Nephron (organoid): ENCODE measurements around the gene RNF220.

Source experiments
- H3K27ac Mint-ChIP-seq, 3 experiments: 2 replicates each; pipeline ENCODE4 v1.8.0; 2020; ENCODE audit warnings: mixed read lengths in 3 of 3, mild to moderate bottlenecking in 2 of 3, moderate library complexity in 1 of 3
- H3K27me3 Mint-ChIP-seq: 2 replicates; pipeline ENCODE4 v1.8.0; 2021; ENCODE audit warnings: low read depth, mild to moderate bottlenecking, moderate library complexity, mixed read lengths
- H3K36me3 Mint-ChIP-seq: 2 replicates; pipeline ENCODE4 v1.8.0; 2020; ENCODE audit warnings: low read depth, mixed read lengths
- H3K4me1 Mint-ChIP-seq: 2 replicates; pipeline ENCODE4 v1.8.0; 2020; ENCODE audit warnings: mixed read lengths
- H3K4me3 Mint-ChIP-seq, 3 experiments: 2 replicates each; pipeline ENCODE4 v1.8.0; 2020; ENCODE audit warnings: mild to moderate bottlenecking in 3 of 3, mixed read lengths in 3 of 3, moderate library complexity in 2 of 3
- H3K9me3 Mint-ChIP-seq: 2 replicates; pipeline ENCODE4 v1.8.0; 2020; ENCODE audit warnings: mixed read lengths
- TF ChIP-seq, protein P1 (sequence below), 3 experiments: fragments of 200-600 bp; sonication (generic); IDR thresholded peaks; one replicate each; pipeline ENCODE4 v1.5.0; 2021; ENCODE audit warnings: antibody characterized with exemption in 3 of 3; ENCODE audit not compliant: unreplicated experiment in 3 of 3

The RNF220 gene

DNA sequence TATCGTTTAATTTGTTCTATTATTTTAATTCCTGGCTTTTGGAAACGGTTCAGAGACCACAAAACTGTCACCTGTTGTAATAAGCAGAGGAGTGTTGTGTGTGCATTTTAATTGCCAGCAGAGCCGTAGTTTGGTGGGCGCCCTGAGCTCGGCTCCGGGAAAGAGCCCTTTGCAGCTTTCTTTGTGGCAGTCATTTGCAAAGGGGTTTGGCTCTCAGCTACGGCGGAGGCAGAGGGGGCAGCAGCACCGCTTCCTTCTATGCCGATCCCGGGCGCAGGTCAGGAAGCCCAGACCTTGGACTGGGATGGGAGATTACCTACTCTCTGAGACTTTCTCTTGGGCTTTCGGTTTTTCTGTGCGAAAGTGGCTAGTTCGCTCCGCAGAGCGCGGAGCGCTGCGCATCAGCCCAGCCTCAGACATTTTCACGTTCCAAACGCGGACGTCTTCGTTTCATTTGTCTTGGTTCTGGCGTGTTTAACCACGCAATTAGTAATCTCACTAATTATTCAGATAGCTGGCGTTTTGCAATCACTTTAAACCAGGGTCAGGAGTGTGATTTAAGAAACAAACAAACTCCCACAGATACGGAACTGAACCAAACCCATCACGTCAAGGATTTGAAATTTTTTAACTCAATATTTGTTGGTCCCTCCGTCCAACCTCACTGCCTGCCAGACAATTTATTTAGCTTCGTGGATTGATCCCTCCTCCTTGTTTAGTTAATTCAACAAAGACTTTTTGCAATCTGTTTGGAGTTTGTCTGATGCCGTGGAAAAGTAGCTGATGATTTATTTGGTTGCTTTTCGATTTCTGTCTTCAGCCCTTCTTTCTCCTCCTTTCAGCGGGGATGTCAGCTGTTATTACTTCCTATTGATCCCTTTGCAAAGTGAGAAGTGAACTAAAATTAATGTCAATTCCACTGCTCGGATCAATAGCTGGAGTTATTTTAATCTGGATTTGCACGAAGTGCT, 3.9 kb downstream of the RNF220 start:
- Mint-ChIP-seq H3K27ac (no peak overlapping the region), H3K36me3 (no peaks in the 10 kb centered on the region), H3K4me1 (peaks cover 19% of the 10 kb centered on the region), H3K27me3 (peaks cover 33% of the 10 kb centered on the region), H3K4me3 (peak overlapping the region; percentile 74), H3K9me3 (no peaks in the 10 kb centered on the region)
- TF ChIP-seq, protein P1, sequence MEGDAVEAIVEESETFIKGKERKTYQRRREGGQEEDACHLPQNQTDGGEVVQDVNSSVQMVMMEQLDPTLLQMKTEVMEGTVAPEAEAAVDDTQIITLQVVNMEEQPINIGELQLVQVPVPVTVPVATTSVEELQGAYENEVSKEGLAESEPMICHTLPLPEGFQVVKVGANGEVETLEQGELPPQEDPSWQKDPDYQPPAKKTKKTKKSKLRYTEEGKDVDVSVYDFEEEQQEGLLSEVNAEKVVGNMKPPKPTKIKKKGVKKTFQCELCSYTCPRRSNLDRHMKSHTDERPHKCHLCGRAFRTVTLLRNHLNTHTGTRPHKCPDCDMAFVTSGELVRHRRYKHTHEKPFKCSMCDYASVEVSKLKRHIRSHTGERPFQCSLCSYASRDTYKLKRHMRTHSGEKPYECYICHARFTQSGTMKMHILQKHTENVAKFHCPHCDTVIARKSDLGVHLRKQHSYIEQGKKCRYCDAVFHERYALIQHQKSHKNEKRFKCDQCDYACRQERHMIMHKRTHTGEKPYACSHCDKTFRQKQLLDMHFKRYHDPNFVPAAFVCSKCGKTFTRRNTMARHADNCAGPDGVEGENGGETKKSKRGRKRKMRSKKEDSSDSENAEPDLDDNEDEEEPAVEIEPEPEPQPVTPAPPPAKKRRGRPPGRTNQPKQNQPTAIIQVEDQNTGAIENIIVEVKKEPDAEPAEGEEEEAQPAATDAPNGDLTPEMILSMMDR (IDR thresholded peaks at IDR 0.05; ENCODE audit: unreplicated experiment in 3 of 3), result no peak

DNA sequence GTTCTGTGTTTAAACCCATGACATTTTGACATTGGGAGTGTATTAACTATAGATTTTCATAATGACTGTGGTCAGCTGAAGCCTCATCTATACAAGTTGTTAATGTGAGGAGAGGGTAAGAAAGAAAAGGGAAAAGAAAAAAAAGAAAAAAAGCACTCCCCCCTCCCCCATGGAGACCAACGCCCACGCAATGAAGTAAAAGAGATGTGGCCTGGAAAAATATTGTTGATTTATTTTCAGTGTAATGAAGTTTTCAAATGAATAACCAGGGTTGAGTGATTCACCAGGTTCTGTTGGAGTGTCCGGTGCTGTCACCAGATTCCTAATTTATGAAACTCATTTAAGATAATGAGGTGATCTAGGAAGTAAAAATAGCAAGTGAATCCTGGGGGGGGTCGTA, 4.7 kb downstream of the RNF220 start:
- no peaks in the 10 kb centered on the region for H3K9me3 Mint-ChIP-seq
- H3K4me1 Mint-ChIP-seq, result peaks cover 19% of the 10 kb centered on the region
- H3K27me3 Mint-ChIP-seq, result peaks cover 26% of the 10 kb centered on the region
- no peak overlapping the region for H3K4me3 Mint-ChIP-seq
- H3K36me3 Mint-ChIP-seq, result no peaks in the 10 kb centered on the region
- H3K27ac Mint-ChIP-seq, result no peak overlapping the region
- TF ChIP-seq, protein P1 (IDR thresholded peaks at IDR 0.05; ENCODE audit: unreplicated experiment in 3 of 3), result no peak

GRCh38 chr1:44411861-44412260, 6.8 kb downstream of the RNF220 start:
- H3K4me1 Mint-ChIP-seq, result peaks cover 11% of the 10 kb centered on the region
- no peak overlapping the region for H3K27ac Mint-ChIP-seq
- no peaks in the 10 kb centered on the region for H3K36me3 Mint-ChIP-seq
- no peaks in the 10 kb centered on the region for H3K9me3 Mint-ChIP-seq
- no peak overlapping the region for H3K4me3 Mint-ChIP-seq
- TF ChIP-seq, protein P1 (IDR thresholded peaks at IDR 0.05; ENCODE audit: unreplicated experiment in 3 of 3), result no peak
- peaks cover 5% of the 10 kb centered on the region for H3K27me3 Mint-ChIP-seq

DNA sequence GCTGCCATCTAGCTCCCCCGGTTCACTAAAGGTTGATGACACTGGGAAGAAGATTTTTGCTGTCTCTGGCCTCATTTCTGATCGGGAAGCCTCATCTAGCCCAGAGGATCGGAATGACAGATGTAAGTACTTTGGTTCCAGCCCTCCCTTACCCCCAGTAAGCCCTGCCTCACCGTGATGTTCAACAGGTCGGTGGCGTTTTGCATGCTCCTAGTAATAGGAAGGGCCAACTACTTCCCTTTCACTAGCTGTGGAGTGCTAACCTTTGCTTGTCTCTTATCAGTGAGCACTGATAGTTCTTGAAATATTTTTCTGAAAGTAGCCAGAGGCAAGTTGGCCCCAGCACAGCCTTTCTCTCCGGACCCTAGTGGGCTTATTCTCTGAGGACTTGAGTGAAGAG, 7.5 kb downstream of the RNF220 start:
- H3K27ac Mint-ChIP-seq, result no peak overlapping the region
- H3K36me3 Mint-ChIP-seq, result no peaks in the 10 kb centered on the region
- H3K4me1 Mint-ChIP-seq, result peaks cover 11% of the 10 kb centered on the region
- H3K27me3 Mint-ChIP-seq, result no peaks in the 10 kb centered on the region
- TF ChIP-seq, protein P1 (IDR thresholded peaks at IDR 0.05; ENCODE audit: unreplicated experiment in 3 of 3), result no peak
- H3K4me3 Mint-ChIP-seq, result no peak overlapping the region
- no peaks in the 10 kb centered on the region for H3K9me3 Mint-ChIP-seq

GRCh38 chr1:44413740-44414139, 8.7 kb downstream of the RNF220 start:
- TF ChIP-seq, protein P1 (IDR thresholded peaks at IDR 0.05; ENCODE audit: unreplicated experiment in 3 of 3), result no peak
- Mint-ChIP-seq H3K9me3 (no peaks in the 10 kb centered on the region), H3K4me3 (no peak overlapping the region), H3K27ac (no peak overlapping the region), H3K4me1 (peaks cover 6% of the 10 kb centered on the region), H3K36me3 (no peaks in the 10 kb centered on the region), H3K27me3 (no peaks in the 10 kb centered on the region)

- peaks cover 12% of the 10 kb centered on the region for H3K27me3 Mint-ChIP-seq
- H3K27ac Mint-ChIP-seq, result no peak overlapping the region
These were observed 10.0 kb downstream of the RNF220 start for GRCh38 chr1:44415013-44415412.

More at GRCh38 chr1:44415013-44415412, 10.0 kb downstream of the RNF220 start:
- no peaks in the 10 kb centered on the region for H3K36me3 Mint-ChIP-seq
- no peak overlapping the region for H3K4me3 Mint-ChIP-seq
- H3K9me3 Mint-ChIP-seq, result no peaks in the 10 kb centered on the region
- TF ChIP-seq, protein P1 (IDR thresholded peaks at IDR 0.05; ENCODE audit: unreplicated experiment in 3 of 3), result no peak
- H3K4me1 Mint-ChIP-seq, result no peaks in the 10 kb centered on the region
